GM23338 (cell line): ENCODE data around the gene ATP8A1. TPM values are rescaled to one million over a fixed set of nuclear protein-coding genes. Genes with fewer than 3 reads are reported as not detected.

Source experiments
- ATAC-seq: fragments of 200-7000 bp; cut with Tn5 transposase; 3 replicates; pipeline ENCODE4 v1.9.1; 2020
- DNase-seq: peaks from one replicate; pipeline ENCODE4 v3.0.0-alpha.2; 2015; ENCODE audit warnings: low spot score
- H2AFZ ChIP-seq: fragments of 200-600 bp; sonication (generic); 2 replicates; pipeline ENCODE4 v1.8.0; 2016; ENCODE audit warnings: antibody characterized with exemption, mild to moderate bottlenecking, moderate library complexity
- H3F3A ChIP-seq: fragments of 200-600 bp; sonication (generic); replicated peaks from 2 replicates; pipeline ENCODE4 v1.8.0; 2017; ENCODE audit warnings: antibody characterized with exemption, mixed run types, low read depth
- H3K27ac ChIP-seq: fragments of 200-600 bp; sonication (generic); 2 replicates; pipeline ENCODE4 v1.6.1; 2016; ENCODE audit warnings: low read depth
- H3K27me3 ChIP-seq: fragments of 200-600 bp; sonication (generic); 2 replicates; pipeline ENCODE4 v1.8.0; 2016; ENCODE audit warnings: mild to moderate bottlenecking, mixed run types, moderate library complexity; ENCODE audit not compliant: insufficient read depth
- H3K36me3 ChIP-seq: fragments of 200-600 bp; sonication (generic); 2 replicates; pipeline ENCODE4 v1.8.0; 2016; ENCODE audit warnings: mild to moderate bottlenecking; ENCODE audit not compliant: insufficient read depth
- H3K4me1 ChIP-seq: fragments of 200-600 bp; sonication (generic); 2 replicates; pipeline ENCODE4 v1.8.0; 2016; ENCODE audit warnings: mild to moderate bottlenecking, moderate library complexity; ENCODE audit not compliant: insufficient read depth
- H3K4me2 ChIP-seq: fragments of 200-600 bp; sonication (generic); 2 replicates; pipeline ENCODE4 v1.7.1; 2017; ENCODE audit warnings: mixed run types
- H3K4me3 ChIP-seq: fragments of 200-600 bp; sonication (generic); 2 replicates; pipeline ENCODE4 v1.6.1; 2016; ENCODE audit warnings: mixed run types
- H3K79me2 ChIP-seq: fragments of 200-600 bp; sonication (generic); replicated peaks from 2 replicates; pipeline ENCODE4 v1.8.0; 2017; ENCODE audit warnings: mild to moderate bottlenecking; ENCODE audit not compliant: insufficient read depth
- H3K9me2 ChIP-seq: fragments of 200-600 bp; sonication (generic); 2 replicates; pipeline ENCODE4 v1.8.0; 2017; ENCODE audit not compliant: insufficient read depth
- H4K20me1 ChIP-seq: fragments of 200-600 bp; sonication (generic); replicated peaks from 2 replicates; pipeline ENCODE4 v1.8.0; 2017; ENCODE audit warnings: mild to moderate bottlenecking; ENCODE audit not compliant: insufficient read depth
- H3K27ac Mint-ChIP-seq: 2 replicates; pipeline ENCODE4 v1.8.0; 2020; ENCODE audit warnings: inconsistent platforms, mild to moderate bottlenecking, moderate library complexity, mixed read lengths
- H3K27me3 Mint-ChIP-seq: 3 replicates; pipeline ENCODE4 v1.8.0; 2022; ENCODE audit warnings: low read depth, mild to moderate bottlenecking, moderate library complexity, mixed read lengths, inconsistent platforms; ENCODE audit not compliant: insufficient read depth, poor library complexity
- H3K36me3 Mint-ChIP-seq: 3 replicates; pipeline ENCODE4 v1.8.0; 2021; ENCODE audit warnings: low read depth, mild to moderate bottlenecking, inconsistent platforms, moderate library complexity, mixed read lengths
- H3K4me1 Mint-ChIP-seq: 3 replicates; pipeline ENCODE4 v1.8.0; 2020; ENCODE audit warnings: mild to moderate bottlenecking, inconsistent platforms, mixed read lengths
- H3K4me3 Mint-ChIP-seq: 3 replicates; pipeline ENCODE4 v1.8.0; 2021; ENCODE audit warnings: moderate library complexity, mild to moderate bottlenecking, inconsistent platforms, mixed read lengths
- H3K9me3 Mint-ChIP-seq: 3 replicates; pipeline ENCODE4 v1.8.0; 2020; ENCODE audit warnings: moderate library complexity, mild to moderate bottlenecking, inconsistent platforms, mixed read lengths
- ZNF114 ChIP-seq: fragments of 250-450 bp; sonication (Bioruptor Pico); IDR thresholded peaks from 2 replicates; pipeline ENCODE4 v1.5.0; 2020; ENCODE audit warnings: mild to moderate bottlenecking, moderate library complexity
- ZNF331 ChIP-seq: fragments of 250-450 bp; sonication (Bioruptor Pico); IDR thresholded peaks from 2 replicates; pipeline ENCODE4 v1.5.0; 2020; ENCODE audit warnings: low read depth, mild to moderate bottlenecking, moderate library complexity
- ZNF462 ChIP-seq: fragments of 250-450 bp; sonication (Bioruptor Pico); IDR thresholded peaks from 2 replicates; pipeline ENCODE4 v1.5.0; 2020; ENCODE audit warnings: mild to moderate bottlenecking, moderate library complexity
- polyA plus RNA-seq: library from polyadenylated mRNA; unstranded; fragments of >200 nt; fragmentation: Nextera tagmentation; extraction: Ambion mirVana; gene quantifications from 2 replicates; pipeline ENCODE4 v1.2.1, GENCODE V29; 2016
- total RNA-seq: library from RNA; depleted of rRNA; stranded (reverse); fragments of >200 nt; shearing (Covaris generic); gene quantifications from 2 replicates; pipeline ENCODE4 v1.2.3, GENCODE V29; 2014

ATP8A1 gene
- total and polyA plus RNA-seq, 2 experiments from 2014 or later: 6.8 to 66.3 TPM

- Histone ChIP-seq H3K36me3 (no peaks in the 10 kb centered on the region; the same call in 1 of the 2 replicates), H3K27ac (no peak overlapping the region), H3K4me1 (no peaks in the 10 kb centered on the region), H3K9me2 (no peaks in the 10 kb centered on the region), H3F3A (no peaks in the 10 kb centered on the region), H3K27me3 (no peaks in the 10 kb centered on the region), H2AFZ (no peak overlapping the region), H3K4me3 (no peak overlapping the region), H3K4me2 (no peak overlapping the region), H4K20me1 (no peaks in the 10 kb centered on the region), H3K79me2 (no peaks in the 10 kb centered on the region)
- Mint-ChIP-seq H3K27ac (no peak overlapping the region), H3K4me1 (peaks cover 9% of the 10 kb centered on the region), H3K36me3 (no peaks in the 10 kb centered on the region; the same call in 2 of the 3 replicates), H3K9me3 (no peaks in the 10 kb centered on the region; the same call in 2 of the 3 replicates), H3K4me3 (no peak overlapping the region), H3K27me3 (no peaks in the 10 kb centered on the region)
- ATAC-seq: no peak
- DNase-seq: no peak
- TF ChIP-seq ZNF462 (CRISPR knock-in tag): no peak
Observed at GRCh38 chr4:42607011-42607726, 49.7 kb downstream of the ATP8A1 start.

GRCh38 chr4:42605264-42605663 lies 51.6 kb downstream of the ATP8A1 start:
- Histone ChIP-seq H3K79me2 (no peaks in the 10 kb centered on the region), H3K4me3 (no peak overlapping the region), H3K27ac (no peak overlapping the region), H2AFZ (no peak overlapping the region), H3K9me2 (no peaks in the 10 kb centered on the region), H3K36me3 (no peaks in the 10 kb centered on the region), H3F3A (no peaks in the 10 kb centered on the region), H4K20me1 (no peaks in the 10 kb centered on the region), H3K4me2 (no peak overlapping the region), H3K4me1 (no peaks in the 10 kb centered on the region), H3K27me3 (no peaks in the 10 kb centered on the region)
- no peak overlapping the region for H3K4me3 Mint-ChIP-seq
- DNase-seq (no peak), ATAC-seq (no peak)
- H3K9me3 Mint-ChIP-seq: no peaks in the 10 kb centered on the region
- peaks cover 6% of the 10 kb centered on the region for H3K4me1 Mint-ChIP-seq
- H3K27ac Mint-ChIP-seq: no peak overlapping the region
- no peaks in the 10 kb centered on the region for H3K36me3 Mint-ChIP-seq
- H3K27me3 Mint-ChIP-seq: no peaks in the 10 kb centered on the region
- TF ChIP-seq ZNF331: no peak
- no peak for TF ChIP-seq ZNF114 (CRISPR knock-in tag)
- TF ChIP-seq ZNF462 (CRISPR knock-in tag): no peak
